Fibroblast of skin of left quadriceps (primary cell): ENCODE measurements around the gene ADIPOR2.

Source experiments
- DNase-seq, 2 experiments: peaks; one replicate each; pipeline ENCODE4 v3.0.0-alpha.2; 2013; ENCODE audit warnings: low read depth in 2 of 2

Gene ADIPOR2

DNA sequence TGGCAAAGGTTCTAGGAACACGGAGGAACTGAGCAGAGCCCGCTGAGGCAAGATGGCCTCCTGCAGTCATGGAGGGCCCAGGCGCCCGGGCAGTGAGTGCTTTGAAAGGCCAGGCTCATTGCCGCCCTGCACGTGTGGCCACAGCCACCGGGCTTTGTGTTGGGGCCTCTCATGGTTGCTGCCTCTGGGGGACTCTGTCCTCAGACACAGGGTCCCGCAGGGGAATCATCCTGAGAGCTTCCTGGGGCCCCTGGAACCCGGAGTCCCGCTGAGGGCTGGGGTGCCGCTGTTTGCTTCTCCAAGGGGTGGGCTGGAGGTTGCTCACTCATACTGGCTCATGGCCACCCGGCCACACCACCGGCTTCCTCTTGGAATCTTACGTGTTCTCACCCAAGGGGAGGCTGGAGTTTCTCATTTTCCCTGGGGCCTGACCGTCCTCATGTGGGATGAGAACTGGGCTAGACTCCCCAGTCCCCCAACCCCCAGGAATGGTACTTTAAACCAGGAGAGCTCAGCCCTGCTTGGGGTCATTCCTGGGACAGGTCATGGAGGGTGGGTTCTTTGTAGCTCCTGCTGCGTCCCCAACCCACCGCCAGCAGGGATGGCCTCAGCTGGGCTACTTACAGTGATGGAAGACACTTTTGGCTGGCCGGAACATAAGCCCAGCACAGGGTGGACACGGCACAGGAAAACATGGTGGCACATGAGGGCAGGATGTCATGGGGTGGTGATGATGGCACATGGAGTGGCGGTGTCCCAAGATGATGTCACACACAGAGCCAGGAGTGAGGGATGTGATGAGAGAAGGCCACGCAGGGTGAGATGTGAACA is 108.4 kb downstream of the ADIPOR2 start:
- DNase-seq: no peak

DNA sequence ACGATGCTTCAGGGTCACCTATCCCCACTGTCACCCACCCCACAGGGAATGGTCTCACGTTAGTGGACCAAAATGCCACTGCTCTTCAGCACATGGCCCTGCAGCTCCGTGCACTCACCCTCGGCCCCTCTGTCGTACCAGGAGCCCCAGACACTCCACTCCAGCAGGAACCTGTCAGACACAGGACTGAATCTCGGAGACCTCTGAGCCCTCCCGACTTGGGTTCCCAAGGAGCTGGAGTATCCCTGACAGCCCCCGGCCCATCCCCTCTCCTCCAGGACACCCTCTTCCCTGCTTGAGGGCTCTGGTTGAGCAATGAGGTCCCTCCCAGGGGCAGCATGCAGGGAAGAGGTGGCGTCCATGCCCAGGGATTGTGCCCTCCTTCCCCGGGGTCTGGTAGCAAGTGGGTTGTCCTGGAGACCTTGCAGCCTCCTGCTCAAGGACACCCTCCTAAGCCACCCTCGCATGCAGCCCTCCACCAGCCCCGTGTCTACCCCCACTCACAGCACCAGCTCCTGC is 109.1 kb downstream of the ADIPOR2 start:
- no peak for DNase-seq

DNA sequence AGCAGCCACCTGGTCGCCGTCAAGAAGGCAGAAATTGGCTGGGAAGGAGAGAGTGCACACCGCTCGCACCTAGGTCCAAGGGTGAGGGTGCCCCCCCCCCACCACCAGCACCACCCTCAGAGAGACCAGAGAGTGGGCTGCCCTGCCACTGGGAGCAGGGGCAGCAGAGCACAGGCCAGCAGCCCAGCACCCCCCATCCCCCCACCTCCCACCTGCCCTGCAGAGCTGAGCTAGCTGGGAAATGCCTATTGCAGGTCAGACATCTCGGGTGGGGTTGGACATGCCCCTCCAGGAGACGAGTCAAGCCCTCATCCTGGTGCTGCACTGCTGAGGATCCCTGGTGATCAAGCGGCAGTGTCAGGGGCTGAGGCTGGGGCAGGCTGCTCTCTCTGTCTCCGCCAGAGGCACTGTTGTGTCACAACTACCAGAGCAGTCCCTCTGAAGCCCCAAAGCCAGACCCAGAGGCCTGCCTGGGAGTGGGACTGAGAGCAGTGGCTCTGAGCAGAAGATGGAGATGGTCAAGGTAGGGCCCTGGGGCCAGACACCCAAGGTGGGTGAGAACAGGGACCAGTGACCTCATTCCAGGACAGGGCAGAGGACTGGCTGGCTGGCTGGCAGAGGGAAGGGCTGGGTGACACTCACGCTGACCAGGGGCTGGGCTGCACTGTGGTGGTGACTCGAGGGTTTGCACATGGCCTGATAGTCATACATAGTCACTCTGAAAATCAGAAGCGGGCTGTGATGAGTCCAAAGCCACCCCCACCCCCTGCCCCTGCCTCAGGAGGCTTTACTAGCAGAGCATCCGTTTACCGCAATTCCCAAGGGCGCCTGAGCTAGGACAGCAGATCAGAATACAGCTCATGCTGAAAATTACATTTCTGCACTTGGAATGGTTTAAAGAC is 109.8 kb downstream of the ADIPOR2 start:
- DNase-seq: no peak

DNA sequence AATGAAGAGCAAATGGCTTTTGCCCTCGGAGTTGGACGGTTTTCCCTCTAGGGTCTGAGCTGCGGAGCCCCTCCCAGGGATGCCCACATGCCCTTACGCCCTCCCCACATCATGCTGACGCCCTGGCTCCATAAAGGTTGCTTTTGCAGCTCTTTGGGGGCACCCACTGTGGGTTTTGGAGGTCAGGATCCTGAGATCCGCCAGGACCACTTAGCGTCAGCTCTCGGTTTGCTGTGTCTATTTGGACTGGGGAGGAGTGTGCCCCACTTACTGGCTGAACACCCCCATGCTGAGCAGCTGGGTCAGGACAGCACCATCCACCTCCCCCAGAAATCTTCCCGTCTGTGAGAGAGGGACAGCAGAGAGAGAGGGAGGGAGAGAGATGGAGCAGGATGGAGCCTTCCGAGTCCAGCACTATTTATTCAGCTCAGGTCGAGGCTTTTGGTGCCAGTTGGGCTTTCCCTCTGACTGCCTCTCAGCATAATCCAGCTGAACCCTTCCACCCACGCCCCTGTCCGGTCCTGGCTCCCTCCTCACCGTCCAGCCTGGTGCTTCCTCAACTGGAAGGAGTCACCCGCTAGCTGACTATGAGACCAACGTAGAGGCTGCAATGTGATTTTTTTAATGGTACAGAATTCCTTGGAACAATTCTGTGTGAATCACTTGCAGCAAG is 110.6 kb downstream of the ADIPOR2 start:
- DNase-seq: no peak

DNA sequence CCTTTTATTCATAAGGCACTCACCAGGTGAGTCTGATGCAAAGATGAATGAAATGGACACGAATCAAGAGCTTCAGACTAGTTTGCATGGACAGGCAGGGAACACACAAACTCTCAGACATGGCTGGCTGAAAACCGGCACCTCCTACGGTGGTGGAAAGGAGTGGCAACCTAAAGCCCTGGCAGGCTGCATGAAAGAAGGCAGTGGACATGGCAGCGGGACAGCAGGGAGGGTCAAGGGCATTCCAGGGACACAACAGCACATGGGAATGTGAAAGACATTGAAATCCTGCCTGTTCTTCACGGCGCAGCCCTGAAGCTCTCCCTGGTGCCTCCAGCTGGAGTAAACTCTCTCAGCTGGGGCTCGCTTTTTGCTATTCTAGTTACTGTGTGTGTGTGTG is 112.9 kb downstream of the ADIPOR2 start:
- no peak for DNase-seq

DNA sequence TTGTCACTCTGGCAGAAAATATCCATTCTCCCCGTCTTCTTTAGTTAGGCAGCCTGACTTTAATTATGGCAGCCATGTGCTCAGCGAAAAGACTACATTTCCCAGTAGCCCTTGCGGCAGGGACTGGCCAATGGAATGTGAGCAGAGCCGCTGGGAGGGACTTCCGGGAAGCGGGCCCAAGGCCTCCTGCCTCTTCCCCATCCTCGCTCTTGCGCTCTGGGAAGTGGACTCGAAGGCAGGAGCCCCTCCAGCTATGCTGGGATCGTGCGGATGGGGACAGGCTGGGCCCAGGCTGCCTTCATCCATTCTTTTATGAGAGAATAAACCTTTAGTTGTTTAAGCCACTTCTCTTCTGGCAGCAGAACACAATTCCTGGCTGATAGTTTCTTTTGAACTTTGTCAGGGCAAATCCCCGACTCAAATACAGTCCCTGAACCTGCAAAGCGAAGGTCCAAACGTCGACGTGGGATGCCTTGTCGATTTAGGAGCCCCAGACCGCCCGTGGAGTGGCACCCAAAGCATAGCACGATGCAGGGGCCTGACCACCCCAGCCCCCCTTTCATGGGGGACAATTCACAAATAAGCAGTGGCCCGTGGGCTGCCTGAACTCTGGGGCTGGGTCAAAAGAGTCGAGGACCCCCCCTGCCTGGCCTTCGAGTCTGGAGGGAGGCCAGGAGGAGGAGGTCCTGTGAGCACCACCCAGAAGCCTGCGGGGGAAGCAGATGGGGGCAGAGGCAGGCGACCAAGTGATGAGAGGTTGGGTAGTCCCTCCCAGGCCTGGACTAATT is 113.9 kb downstream of the ADIPOR2 start:
- peak; percentile 87 to 88 for DNase-seq

DNA sequence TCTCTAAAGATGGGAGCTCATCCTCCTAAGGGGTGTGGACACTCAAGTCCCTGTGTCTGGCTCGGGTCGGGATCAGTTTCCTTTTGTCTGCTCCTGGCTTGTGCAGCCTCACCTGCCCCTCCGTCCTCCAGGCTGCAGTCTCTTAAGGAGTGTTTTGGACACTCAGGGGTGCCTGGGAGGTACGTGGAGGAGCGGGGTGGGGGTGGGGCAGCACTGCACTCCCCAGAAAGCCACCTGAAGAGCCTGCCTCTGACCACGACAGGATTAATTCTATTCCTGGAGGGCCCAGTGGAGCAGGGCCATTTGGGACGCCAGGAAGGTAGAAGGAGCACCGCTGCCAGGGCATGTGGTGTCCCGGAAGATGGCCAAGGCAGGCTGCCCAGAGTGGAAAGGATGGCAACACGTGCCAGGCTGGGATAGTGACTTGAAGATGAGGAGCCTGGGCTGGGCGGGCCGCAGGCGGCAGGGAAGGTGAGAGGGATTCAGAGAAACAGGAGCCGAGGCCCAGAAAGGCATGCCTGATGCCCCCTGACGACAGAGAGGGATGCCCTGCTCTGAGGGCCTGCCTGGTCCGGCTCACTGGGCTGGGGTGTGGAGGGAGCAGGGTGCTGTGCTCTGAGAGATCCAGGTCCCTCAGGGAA is 114.7 kb downstream of the ADIPOR2 start:
- DNase-seq: no peak

DNA sequence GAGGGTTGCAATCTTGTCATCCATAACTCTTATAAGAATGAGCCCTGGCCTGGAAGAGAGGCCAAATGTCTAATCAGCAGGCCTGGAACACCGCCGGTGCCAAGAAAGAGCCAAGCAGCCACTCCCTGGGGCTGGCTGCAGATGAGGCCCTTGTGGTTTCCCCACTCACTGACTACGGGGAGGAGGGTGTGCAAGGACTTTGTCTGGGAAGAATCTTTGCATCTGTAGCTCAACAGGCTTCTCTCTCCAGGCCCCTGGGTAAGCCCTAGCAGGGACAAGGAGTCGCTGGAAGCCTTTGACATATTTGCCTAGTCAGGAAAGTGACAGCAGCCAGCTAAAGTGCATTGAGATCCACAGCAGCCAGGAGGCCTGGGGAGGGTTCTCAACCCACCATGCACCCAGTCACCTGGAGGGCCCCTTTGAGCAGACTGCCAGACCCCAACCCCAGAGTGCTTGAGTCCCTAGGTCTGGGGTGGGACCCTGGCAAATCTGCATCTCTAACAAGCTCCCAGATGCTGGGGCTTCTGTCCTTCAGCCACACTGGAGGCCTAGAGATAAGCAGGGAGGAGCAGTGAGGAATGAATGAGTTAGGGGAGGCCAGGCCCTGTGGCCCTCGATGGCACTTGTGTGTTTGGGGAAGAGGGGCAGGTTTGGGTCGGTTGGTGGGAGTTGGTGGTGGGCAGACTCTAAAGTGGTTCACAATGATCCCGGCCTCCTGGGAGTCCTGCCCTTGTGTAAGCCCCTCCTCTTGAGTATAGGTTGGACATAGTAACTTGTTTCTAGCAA is 115.6 kb downstream of the ADIPOR2 start:
- DNase-seq: no peak

DNA sequence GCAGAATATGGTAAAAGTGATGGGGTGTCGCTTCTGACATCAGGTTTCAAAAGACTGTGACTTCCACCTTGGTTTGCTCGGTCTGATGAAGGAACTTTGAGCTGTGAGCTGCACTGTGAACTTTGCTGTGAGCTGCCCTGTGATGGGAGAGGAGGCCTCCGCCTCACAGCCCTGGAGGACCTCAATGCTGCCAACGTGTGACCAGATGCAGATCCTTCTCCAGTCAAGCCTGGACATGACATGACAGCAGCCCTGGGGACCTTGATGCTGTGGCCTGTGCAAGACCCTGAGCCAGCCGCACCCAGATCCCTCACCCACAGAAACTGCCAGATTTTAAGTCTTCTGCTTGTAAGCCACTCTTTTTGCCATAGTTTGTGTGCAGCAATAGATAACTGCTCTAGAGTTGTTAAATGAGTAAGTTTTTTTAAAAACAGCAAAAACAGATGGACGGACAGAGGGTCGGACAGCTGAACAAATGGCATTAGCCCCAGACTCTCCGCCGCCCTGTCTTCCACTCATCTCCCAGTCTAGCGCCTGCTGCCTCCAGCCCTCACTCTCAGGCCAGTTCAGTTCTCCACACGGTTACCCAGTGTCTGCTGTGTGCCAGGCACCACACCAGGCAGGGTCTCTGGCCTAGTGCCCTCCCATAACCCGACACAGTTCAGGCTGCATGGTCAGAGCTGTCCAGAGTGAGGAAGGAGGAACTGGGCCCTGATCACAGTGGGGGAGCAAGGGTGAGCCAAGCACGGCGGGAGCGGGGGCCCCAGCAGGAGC is 116.4 kb downstream of the ADIPOR2 start:
- no peak for DNase-seq

DNA sequence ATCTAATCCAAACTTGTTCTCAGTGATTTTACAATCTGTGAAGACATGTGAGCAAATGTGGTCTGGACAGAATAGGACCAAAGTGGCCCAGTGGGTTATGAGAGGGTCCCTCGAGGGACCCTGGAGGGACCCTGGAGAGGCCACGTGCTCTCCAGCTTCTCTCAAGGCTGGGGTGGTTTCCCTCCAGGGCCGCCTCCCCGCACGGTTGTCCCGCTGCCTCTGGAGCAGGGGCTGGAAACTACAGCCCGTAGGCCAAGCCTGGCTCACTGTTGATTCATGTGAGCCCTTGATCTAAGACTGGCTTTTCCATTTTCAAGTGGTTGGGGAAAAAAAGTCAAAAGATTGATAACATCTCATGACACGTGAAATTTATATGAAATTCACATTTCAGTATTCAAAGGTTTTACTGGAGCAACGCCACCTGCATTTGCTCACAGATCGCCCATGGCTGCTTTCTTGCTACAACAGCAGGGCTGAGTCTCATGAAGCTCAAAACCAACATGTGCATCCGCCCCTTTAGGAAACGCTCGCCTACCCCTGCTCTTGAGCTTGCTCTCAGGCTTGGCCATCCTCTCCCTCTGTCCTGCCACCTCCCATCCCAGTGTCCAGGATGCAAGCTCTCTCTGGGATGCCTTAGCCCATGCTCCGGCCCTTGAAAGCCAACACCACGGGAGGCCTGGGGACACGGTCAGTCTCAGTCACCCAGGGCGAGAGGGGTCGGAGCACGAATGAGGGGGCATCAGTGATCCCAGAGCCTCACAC is 117.3 kb downstream of the ADIPOR2 start:
- DNase-seq: no peak

DNA sequence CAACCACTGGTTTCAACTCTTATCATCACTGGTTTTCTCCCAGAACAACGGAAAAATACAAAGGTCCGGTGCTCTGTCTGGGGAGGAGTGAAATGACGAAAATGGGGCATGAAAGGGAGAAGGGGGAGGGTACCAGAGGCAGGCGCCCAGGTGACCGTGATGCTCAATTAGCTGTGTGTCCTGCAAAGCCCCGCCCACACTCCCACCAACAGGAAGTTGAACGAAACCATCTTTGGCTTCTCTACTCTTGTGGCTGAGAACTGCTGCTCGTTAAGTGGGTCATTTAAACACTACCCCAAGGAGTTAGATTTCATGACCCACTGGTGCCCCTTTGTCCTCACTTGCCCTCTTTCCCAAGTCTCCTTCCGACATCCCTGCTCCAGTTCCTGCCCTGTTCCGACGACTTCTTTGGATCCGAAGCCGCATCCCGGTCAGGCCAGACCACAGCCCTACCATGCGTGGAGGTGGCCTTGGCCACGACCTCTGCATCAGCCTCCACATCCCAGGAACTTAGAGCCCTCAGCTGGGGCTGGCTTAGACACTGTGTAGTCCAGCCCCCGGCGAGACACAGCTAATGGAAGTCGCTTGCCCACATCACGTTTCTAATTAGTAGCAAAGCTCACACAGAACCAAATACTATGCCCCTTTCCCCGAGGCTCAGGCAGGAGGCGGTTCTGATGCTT is 118.1 kb downstream of the ADIPOR2 start:
- DNase-seq: no peak

DNA sequence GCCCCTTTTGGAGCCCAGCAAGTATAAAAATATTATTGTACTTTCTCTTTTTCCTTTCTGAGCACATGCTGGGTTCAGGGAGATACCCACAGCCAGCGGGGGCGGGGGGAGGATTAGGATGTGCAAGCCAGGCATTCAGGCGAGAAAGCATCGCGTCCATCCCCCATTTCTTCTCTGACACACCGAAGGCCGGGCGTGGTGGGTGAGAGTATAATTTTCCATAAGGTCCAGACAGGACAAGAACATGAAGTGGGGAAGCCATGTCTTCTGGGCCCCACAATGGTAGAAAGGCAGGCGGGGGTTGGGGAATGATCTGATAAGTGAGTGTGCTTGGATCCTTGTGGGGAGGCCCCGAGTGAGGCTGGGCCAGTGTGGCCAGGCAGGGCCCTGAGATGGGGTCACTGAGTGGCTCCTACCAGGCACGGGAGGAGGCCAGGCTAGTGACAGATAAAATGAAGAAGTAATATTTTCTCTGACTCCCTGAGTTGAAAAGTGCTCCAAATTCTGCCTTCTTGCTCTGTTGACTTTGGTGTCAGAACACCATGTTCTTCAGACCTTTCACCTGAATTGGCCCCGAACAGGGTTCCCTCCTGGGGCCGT is 118.8 kb downstream of the ADIPOR2 start:
- DNase-seq: no peak

DNA sequence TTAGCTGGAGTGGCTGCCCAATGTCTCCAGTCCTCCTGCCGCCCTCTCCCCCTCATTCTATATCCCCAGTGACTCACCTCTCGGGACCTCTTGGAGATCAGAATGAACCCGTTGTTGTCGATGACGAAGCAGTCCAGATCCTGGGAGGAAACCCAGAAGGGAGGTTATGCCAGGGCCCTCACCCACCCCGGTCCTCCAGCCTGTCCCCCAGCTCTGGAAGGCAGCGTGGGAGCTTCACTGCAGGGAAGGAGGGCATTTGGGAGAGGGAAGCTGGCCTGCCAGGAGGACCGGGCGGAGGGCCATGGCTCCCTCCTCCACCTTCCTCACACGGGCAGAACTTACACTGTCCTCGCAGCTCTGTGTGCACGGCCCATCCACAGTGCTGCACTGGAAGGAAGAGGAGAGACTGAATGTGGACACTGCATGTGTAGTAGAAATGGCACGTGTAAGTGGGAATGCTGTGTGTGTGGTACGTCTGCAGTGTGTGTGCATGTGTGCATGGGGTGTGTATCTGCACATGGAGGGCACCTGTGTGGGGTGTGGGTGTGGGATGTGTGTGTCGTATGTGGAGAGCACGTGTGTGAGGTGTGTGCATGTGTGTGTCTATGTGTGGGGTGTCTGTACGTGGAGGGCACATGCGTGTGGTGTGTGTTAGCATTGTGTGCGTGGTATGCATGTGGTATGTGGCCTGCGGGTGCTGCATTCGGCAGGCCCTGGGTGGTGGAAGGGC is 119.5 kb downstream of the ADIPOR2 start:
- no peak for DNase-seq

DNA sequence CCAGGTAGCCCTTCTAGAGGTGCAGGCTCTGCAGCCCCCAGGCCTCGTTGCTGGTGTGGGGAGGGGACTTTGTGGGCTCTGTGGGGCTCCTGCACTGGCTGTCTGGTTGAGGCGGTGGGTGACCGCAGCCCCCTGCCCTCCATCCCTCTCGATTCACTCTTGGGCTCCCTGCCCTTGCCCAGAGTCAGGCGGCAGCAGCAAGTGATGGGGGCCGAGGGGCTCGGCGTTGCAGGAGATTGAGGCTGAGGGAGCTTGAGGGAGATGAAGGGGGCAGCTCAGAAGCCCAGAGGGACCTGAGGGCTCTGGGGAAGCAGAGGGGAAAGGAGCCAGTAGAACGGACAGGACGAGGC is 120.0 kb downstream of the ADIPOR2 start:
- no peak for DNase-seq

DNA sequence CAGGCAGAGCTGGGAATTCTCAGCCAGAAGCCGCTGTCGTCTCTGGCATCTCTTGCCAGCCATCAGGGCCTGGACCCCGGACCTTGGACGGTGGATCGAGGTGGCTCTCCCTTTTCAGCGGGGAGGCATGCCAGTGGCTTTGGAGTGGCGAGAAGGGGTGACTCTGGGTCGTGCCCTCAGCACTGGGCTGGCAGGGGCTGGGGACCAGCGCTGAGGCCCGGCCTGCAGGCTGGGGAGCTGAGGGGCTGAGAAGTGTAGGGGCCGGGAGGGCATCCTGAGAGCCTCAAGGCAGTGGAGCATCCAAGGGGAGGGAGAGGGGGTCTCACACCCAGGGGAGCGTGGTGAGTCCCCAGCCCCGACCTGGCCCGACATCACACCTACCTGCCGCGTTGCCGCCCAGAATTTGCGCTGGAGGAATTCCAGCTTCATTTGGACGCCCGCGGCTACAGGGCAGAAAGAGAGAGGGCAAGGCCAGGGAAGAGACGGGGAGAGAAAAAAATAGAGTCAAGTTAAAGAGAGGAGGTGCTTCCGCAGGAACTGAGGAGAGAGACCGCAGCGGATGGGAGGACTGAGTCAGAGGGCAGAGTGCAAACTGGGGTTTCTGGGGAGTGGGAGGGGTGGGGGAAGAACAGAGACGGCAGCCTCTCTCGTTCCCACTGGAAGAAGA is 120.5 kb downstream of the ADIPOR2 start:
- no peak for DNase-seq

DNA sequence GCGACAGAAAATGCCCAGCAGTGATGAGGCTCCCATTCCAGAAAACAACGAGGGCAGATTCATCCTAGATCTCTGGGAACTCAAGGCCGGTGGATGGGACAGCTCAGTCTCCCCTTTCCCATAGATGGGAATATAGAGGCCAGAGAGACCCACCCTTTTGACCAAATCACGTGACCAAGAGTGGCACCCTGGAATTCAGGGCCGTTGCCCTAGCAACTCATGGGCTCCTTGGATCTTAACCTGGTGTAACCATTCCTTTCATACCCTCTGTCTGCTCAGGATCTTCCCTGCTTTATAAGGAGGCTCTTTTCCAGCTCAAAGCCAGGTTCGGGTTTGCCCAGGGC is 121.0 kb downstream of the ADIPOR2 start:
- DNase-seq: no peak
